Stimulated activated CD8-positive, alpha-beta memory T cell treated with anti-CD3 and anti-CD28 coated beads, Interleukin-12 subunit alpha, Interleukin-12 subunit beta, amount 100 ng/mL, for 1 hour (primary cell): ENCODE data around the gene NOL4L.

Experiments
- DNase-seq: peaks from one replicate; pipeline ENCODE4 v3.0.0-alpha.2; 2020; ENCODE audit warnings: low read depth

The NOL4L gene

DNA sequence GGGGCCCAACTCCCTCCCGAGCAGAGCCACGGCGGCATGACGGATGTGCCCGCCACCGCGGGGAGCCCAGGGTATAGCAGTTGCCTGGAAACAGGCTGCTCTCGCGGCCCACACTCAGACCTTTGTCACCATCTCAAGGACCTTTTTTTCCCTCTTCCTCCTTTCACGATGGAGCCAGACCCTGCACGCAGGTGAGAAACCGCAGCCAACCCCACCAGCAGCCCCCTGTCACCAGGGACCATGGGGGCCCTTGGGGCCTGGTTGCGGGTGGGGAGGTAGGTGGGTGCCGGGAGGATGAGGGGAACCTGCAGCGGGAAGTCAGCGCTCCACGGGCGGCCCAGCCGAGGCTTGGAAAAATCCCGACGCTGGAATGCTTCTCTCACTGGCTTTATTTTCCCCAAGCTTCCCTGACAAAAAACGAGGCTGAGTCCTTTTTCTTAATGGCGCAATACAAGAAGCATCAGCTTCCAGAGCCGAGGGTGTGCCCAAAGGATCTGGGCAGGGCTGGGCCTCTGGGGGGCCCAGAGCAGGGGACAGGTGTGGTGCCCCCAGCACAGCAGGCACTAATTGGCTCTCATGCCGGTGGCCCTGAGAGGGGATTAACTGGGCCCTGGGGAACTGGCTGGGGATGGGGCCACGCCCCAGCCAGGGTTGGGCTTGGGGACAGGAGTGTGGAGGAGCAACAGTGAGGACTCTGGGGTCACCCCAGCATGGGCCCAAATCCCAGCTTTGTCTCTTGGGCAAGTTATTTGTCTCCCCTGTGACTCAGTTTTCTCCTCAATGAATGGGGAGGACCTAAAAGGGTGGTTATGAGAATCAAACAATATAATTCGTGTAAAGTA lies 23.9 kb downstream of the NOL4L start:
- DNase-seq: no peak

DNA sequence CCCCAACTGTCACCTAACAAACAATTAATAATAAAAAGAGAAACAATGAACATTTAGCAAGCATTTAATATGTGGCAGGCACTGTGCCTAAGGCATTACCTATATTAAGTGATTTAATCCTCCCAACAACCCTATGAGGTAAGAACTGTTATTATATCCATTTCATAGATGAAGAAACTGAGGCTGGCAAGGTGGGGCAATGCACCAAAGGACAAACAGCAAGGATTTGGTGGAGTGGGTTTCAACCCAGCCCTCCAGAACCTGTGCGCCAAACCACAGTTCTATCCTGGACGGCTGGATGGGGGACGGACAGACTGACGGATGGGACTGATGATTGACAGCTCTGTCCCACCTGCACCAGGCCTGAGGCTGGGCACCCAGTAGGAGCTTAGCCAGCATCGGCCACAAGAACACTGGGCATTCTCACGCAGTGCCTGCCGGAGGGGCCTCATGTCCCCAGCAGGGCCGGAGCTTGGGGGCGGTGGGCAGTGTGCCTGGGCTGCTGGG lies 24.6 kb downstream of the NOL4L start:
- no peak for DNase-seq

DNA sequence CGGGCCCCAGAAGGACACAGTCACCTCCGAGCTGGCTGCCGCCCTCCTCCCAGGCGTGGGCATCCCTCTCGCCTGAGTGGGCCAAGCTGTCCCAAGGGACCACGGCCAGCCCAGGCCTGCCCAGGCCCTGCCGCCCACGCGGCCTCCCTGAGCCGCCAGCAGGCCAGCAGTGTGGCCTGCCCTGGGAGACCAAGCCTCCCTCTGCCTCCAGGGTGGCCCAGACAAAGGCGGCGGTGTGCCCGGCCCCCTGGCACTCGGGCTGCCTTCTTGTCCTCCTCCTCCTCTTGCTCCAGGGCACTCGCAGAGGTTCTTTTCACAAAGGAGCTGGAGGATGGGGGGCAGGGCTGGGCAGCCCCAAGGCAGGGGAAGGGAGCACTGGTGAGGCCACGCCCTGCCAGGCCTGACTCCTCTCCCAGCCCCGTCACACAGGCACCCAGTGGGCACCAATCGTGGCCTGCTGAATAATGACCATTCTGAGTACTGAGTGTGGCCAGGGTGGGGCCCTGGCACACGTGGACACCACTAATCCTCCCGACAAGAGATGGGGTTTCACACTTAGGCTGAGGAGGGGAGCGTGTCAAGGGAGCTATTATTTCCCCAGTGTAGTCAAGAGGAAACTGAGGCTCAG lies 25.3 kb downstream of the NOL4L start:
- DNase-seq: no peak

DNA sequence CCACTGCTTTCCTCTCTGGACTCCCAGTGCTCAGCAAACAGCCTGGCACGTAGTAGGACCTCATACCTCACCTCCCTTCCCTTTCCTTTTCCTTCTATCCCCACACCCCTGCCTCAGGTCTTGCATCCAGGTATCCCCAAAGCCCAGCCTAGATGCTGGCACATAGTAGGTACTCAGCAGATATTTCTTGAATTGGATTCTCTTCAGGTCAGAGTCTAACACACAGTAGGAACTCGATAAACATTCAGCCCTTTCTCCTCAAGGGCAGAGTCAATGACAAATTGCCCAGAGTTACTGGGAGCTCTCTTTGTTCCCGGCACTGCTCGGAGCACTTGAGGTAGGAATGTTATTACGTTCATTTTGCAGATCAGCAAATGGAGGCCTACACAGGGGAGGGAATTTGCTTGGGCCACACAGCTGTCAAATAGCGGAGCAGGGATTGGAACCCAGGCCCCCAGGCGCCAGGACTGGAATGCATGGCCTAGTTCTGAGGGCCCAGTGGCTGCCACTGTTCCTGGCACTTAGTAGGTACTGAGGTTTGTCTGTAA lies 25.9 kb downstream of the NOL4L start:
- DNase-seq: no peak

DNA sequence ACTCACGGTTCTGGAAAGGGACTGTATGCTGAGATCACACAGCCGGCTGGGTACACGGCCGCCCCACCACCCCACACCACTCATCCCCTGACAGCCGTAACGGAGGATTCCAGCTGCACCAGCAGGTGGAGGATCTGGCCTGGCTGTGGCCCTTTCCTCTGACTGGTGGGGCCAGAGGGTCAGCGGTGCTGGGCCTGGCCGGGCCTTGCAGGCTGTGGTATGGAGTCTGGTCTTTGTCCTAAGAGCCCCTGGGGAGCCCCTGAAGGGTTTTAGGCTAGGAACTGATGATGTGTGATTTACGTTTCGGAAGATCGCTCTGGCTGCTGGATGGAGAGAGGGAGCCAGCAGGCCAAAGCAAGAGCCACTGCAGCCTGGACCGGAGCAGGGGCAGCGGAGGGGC lies 26.6 kb downstream of the NOL4L start:
- DNase-seq: no peak

DNA sequence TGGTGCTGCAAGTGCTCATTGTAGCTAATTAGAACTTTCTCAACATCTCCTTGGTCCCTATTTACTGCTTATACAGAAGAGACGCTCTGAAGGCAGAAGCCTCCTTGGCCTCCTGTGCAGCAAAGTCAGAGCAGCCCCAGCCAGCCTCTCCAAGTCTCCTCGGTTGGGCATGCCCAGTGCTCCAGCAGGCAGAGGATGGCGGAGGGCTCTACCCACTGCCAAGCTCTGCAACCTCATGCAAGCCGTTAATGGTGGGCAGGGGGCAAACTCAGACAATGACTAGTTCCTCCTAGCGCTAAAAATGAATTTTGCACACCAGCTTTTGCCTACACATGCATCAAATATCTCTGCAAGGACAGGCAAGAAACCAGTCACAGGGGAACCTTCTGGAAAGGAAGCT lies 27.8 kb downstream of the NOL4L start:
- no peak for DNase-seq

DNA sequence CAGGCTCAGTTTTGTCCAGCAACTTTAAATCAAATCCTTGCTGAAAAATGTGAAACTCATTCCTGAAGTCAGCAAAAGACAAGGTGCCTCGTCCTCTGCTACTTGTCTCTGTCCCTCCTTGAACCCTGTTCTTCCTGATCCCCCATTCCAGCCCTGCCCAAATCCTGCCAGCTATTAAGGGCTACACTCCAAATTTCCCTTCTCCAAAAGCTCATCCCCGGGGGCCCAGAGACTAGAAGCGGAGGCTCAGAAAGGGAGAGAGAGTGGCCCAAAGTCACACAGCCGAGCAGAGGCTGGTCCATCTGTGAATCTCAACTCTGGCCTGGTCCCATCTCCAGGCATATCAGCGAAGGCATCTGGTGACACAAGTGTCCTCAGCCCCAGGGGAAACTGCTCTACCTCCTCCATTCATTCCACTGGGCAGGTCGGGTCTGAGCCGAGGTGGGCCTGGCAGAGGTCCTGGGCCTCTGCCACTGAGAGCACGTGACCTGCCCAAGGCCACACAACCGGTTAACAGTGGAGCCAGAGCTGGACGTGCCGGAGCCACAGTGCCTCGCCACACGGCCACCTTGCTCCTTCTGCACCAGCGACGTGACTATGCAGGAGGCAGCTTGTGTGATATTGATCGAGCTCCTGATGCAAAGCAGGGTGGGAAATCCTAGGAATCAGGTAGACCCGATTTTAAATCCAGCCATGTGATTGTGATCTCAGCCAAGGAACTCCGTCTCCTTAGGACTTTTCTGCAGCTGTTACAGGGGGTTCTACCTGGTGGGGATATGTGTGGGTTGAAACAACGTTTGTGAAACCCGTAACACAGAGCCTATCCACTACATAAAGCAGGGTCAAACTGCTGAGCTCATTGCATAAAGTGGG lies 28.6 kb downstream of the NOL4L start:
- no peak for DNase-seq

DNA sequence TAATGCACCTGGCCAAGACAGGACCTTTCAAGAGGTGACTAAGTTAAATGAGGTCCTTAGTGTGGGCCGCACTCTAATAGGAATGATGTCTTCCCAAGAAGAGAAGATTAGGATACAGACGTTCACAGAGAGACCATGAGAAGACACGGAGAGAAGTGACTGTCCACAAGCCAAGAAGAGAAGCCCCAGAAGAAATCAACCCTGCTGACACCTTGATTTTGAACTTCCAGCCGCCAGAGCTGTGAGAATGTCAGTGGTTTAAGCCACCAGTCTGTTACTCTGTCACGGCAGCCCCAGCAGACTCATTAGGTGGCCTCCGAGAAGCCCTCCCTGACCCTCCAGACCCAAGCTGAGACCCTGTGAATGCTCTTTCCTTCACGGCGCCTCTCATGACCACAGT lies 29.5 kb downstream of the NOL4L start:
- no peak for DNase-seq

DNA sequence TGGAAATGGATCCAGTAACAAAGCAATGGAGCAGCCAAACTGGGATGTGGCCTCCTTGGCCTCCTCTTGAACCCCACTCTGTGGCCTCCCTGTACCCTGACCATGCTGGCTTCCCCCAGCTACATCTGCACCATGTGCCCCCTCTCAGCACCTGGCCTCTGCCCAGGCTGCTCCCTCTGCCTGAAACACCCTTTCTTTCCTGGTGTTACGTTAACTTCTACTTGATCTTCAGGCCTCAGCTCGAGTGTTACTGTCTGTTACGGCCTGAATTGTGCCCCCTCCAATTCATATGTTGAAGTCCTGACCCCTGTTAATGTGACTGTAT lies 30.2 kb downstream of the NOL4L start:
- DNase-seq: no peak

DNA sequence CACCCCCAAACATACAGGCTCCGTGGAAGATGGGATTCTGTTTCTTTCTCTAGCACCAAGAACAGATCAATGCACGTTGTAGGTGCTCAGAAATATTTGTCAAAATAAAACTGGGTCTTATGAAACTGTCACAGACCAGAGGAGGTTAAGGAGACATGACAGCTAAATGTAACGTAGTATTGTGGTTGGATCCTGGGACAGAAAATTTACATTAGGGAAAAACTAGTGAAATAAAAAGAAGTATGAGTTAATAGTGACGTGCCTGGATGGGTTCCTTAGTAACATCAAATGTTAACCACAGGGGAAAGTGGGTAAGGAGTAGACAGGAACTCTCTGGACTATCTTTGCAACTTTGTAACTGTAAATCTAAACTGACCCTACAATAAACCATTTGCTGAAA lies 31.5 kb downstream of the NOL4L start:
- no peak for DNase-seq

DNA sequence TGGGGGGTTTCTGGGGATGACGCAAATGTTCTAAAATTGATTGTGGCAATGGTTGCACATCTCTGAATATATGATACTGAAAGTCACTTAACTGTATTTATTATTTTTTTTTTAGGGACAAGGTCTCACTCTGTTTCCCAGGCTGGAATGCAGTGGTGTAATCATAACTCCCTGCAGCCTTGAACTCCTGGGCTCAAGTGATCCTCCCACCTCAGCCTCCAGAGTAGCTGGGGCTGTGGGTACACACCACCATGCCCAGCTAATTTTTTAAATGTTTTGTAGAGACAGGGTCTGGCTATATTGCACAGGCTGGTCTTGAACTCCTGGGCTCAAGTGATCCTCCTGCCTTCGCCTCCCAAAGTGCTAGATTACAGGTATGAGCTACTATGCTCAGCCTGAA lies 33.4 kb downstream of the NOL4L start:
- no peak for DNase-seq

DNA sequence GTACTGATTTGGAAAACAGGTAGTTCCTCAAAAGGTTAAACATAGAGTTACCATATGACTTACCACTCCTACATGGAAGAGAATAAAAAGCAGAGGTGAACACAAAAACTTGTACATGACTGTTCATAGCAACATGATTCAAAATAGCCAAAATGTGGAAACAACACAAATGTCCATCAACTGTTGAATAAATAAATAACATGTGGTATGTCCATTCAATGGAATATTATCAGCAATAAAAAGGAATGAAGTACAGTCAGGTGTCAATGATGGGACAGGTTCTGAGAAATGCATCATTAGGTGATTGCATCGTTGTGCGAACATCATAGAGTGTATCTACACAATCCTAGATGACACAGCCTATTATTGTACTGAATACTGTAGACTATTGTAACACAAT lies 35.3 kb downstream of the NOL4L start:
- no peak for DNase-seq

DNA sequence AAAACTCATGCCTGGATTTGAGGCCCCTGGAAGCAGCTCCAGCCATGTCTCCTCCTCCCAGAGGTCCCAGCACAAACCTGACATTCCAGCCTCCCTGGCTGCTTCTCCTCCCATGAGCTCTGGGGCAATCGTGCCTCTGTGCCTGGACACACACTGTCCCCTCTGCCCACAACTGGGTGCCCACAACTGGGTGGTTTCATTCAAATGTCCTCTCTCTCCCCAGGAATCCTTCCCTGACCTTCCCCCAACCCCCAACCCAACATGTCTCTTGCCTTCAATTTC lies 37.4 kb downstream of the NOL4L start:
- no peak for DNase-seq

DNA sequence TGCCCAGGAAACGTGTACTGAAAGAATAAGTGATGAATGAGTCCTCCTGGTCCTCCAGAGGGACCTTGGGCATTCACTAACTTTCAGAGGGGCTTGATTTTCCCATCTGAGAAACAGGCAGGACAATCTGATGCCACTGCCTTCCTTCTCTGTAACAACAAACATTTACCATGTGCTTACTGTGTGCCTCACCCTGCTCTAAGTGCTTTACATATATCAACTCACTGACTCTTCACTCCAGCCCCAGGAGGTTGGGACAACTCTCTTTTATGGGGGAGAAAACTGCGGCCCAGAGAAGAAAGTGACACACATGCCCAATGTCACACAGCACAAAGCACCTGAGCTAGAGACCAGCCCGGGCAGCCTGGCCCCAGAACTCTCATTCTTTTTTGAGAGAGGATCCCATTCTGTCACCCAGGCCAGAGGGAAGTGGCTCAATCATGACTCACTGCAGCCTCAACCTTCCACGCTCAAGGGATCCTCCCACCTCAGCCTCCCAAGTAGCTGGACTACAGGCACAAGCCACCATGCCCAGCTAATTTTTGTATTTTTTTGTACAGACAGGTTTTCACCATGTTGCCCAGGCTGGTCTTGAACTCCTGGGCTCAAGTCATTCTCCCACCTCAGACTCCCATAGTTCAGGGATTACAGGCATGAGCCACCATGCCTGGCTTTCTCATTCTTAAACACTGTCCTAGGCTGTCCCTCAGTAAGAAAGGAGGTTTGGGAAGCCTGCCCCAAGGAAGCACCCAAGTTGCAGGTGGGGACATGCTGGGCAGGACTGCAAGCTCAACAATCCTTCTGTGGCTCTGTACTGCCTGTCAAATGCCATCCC lies 38.0 kb downstream of the NOL4L start:
- DNase-seq: no peak

DNA sequence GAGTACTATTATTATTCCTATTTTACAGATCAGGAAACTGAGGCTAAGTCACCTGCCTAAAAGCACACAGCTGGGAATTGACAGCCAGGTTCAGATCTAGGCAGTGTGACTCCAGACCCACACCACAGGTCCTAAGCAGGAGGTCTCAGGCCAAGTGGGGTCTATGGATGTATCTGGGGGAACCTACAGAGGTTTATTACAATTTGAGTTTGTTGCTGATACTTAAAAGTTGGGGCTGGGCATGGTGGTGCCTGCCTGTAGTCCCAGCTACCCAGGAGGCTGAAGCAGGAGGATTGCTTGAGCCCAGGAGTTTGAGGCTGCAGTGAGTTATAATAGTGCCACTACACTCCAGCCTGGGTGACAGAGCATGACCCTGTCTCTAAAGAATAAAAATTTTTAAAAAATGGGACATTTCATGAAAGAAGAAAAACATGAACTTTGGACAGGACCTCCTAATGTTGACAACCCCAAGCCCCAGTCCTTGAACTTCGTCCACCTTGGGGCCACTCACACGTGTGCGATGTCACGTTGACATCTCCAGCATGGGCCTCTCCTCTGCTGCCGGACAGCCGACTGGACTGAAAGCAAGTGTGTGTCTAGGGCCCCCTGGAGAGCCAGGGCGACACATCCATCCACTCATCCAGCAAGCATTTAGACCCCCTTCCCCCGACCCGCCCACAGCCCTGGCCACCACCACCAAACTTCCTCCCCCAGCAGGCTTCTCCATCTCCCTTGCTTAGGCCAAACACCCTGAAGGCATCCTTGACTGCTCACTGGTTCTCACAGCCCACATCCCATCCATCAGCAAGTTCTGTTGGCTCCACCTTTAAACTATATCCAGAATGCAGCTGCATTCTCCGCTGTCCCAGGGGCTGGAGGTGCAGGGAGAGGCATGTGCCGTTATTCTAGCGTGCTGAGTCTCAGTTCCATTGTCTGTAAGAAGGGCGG lies 40.0 kb downstream of the NOL4L start:
- no peak for DNase-seq

DNA sequence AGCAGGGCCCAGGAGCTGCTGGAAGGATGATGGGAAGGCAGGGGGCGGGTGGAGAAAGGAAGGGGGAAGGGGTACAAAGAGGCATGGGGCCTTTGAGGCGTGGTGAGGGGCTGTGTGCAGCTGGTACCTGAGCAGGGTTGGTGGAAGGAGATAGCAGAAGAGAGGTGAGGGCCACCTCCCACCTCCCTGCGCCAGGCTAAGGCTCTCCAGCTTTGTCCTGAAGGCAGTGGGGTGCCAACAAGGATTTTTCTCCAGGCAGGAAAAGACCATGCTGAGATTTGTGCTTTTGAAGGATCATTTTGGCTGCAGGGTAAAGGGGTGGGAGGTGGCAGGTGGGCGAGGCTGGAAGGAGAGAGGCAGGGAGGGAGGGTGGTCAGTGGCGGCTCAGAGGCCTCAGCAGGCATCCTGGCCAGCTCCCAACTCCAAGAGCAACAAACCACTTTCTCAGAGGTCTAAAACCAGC lies 40.8 kb downstream of the NOL4L start:
- DNase-seq: no peak

DNA sequence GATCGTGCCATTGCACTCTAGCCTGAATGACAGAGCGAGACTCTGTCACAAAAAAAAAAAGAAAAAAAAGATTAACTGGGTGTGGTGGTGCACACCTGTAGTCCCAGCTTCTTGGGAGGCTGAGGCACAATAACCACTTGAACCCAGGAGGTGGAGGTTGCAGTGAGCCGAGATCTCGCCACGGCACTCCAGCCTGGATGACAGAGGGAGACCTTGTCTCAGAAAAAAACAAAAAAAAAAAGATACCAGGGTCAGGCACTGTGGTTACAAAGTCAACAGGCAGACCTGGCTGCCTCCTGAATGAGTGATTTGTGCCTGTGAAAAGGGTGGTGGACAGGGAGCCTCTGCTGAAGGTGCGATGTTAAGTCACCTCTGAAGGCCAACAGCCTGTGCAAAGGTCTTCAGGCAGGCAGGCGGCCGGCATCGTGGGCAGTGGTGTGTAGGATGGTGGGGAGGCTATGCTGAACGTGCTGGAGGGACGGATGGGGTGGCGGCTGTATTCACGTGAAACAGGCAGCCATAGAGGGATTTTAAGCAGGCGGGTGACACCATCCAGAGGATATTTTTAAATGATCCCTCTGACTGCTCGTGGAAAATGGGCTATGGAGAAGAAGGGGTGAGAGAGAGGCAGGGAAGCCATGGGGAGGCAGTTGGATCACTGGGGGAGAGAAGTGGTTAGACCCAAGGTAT lies 41.4 kb downstream of the NOL4L start:
- no peak for DNase-seq

DNA sequence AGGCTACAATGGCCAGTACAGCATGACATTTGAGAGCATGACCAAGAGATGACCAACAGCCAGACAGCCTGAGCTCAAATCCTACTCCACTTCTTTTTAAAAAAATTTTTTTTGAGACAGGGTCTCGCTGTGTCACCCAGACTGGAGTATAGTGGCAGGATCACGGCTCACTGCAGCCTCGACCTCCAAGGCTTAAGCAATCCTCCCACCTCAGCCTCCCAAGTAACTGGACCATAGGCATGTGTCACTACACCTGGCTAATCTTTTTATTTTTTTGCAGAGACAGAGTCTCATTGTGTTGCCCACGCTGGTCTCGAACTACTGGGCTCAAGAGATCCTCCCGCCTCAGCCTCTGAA lies 42.9 kb downstream of the NOL4L start:
- no peak for DNase-seq

DNA sequence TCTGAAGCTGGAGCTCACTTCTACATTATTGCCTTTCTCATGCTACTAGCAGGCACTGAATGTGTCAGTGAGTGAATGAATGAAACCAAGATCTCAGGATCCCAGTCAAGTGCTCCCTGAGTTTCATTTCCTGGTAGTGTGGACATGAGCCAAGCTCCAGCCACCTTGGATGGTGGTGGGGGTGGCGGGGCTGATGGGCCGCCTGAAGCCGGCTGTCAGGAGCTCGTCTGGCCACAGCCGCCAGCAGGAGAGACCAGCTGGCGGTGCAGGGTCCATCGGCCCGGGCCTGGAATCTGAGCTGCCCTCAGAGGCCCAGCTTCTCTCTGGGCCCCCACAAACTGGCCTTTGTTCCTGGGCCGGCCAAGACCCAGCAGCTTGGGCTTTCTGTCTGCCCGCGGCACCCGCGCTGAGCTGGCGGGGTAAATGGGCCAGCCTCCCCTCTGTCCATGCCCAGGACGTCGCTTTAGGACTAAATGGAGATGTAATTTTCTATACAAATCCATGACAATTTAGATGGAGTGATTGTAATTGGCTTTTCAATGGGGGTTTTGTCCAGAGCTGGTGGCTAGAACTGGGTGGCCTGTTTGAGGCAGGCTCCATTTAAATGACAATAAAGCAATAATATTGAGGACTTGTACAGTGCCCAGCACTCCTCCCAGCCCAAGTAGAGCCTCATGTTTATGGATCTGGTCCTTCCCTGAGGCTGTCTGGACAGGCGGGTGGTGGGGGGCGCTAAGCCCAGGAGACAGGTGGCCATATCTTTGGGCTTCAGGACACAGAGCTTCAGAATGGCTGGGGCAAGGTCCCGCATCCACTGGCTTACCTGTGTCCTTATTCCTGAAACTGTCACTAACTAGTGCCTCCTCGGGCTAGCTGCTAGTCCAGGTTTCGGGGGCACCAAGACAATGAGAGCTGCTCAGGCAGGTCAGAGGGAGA lies 43.5 kb downstream of the NOL4L start:
- no peak for DNase-seq
